ENCODE data around the gene BLMH. TPM values are rescaled to one million over a fixed set of nuclear protein-coding genes. Genes with fewer than 3 reads are reported as not detected.

BLMH gene
- total RNA-seq, 1 experiment from 2014 or later = 51.2 TPM

DNA sequence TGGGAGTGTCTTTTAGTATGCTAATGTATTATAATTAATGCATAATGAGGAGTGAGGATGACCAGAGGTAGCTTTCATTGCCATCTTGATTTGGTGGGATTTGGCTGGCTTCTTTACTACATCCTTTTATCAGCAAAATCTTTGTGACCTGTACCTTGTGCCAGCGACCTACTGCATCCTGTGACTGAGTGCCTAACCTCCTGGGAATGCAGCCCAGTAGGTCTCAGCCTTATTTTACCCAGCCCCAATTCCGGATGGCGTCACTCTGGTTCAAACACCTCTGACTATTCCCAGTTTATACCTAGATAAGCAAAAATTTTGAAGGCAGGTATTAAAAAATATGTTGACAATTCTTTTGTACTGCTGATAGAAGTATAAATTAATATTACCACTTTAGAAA is 10.5 kb upstream of the BLMH start:
- no peak for DNase-seq (ENCODE audit: low read depth, low spot score)

More for the DNA sequence above, 10.5 kb upstream of the BLMH start:
- Histone ChIP-seq H3K4me2 (ENCODE audit: low read length) (no peak overlapping the region), H4K20me1 (ENCODE audit: insufficient read depth) (no peaks in the 10 kb centered on the region), H3K27me3 (ENCODE audit: insufficient read depth, low read length) (no peaks in the 10 kb centered on the region), H3K27ac (ENCODE audit: low read depth, low read length) (no peak overlapping the region), H3K4me1 (ENCODE audit: control insufficient read depth in 1 of 2, insufficient read depth in 2 of 2, low read length in 2 of 2) (no peaks in the 10 kb centered on the region), H3K36me3 (ENCODE audit: control insufficient read depth in 1 of 2, insufficient read depth in 2 of 2, low read length in 2 of 2) (no peaks in the 10 kb centered on the region), H3K9me2 (ENCODE audit: insufficient read depth) (no peaks in the 10 kb centered on the region), H3K9ac (ENCODE audit: low read length) (no peak overlapping the region), H3K79me2 (ENCODE audit: insufficient read depth, low read length) (no peaks in the 10 kb centered on the region), H3K4me3 (replicated peaks in 1 of 2; ENCODE audit: low read depth in 1 of 2, low read length in 2 of 2) (no peak overlapping the region), H2AFZ (ENCODE audit: low read depth, low read length, poor library complexity, severe bottlenecking) (no peak overlapping the region), H3K9me3 (ENCODE audit: control insufficient read depth in 1 of 2, insufficient read depth in 1 of 2, low read depth in 1 of 2, low read length in 2 of 2) (peaks cover 0 to 4% of the 10 kb centered on the region in 2 experiments; a peak in 1 of 4 replicates)
- BruUV-seq (replicated peaks) = no TSS peak
- RAD21 ChIA-PET (ENCODE audit: low non-redundant PET in 1 of 2, low total read pairs in 2 of 2, uncharacterized antibody in 2 of 2, unreplicated experiment in 2 of 2) = no interaction called here
- TF ChIP-seq, protein P1, sequence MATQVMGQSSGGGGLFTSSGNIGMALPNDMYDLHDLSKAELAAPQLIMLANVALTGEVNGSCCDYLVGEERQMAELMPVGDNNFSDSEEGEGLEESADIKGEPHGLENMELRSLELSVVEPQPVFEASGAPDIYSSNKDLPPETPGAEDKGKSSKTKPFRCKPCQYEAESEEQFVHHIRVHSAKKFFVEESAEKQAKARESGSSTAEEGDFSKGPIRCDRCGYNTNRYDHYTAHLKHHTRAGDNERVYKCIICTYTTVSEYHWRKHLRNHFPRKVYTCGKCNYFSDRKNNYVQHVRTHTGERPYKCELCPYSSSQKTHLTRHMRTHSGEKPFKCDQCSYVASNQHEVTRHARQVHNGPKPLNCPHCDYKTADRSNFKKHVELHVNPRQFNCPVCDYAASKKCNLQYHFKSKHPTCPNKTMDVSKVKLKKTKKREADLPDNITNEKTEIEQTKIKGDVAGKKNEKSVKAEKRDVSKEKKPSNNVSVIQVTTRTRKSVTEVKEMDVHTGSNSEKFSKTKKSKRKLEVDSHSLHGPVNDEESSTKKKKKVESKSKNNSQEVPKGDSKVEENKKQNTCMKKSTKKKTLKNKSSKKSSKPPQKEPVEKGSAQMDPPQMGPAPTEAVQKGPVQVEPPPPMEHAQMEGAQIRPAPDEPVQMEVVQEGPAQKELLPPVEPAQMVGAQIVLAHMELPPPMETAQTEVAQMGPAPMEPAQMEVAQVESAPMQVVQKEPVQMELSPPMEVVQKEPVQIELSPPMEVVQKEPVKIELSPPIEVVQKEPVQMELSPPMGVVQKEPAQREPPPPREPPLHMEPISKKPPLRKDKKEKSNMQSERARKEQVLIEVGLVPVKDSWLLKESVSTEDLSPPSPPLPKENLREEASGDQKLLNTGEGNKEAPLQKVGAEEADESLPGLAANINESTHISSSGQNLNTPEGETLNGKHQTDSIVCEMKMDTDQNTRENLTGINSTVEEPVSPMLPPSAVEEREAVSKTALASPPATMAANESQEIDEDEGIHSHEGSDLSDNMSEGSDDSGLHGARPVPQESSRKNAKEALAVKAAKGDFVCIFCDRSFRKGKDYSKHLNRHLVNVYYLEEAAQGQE (IDR thresholded peaks at IDR 0.05; ENCODE audit: low read depth) = no peak
- TF ChIP-seq ZFX (IDR thresholded peaks at IDR 0.05) (no peak), FOSL1 (IDR thresholded peaks at IDR 0.05; ENCODE audit: low read depth) (no peak), POLR2AphosphoS5 (IDR thresholded peaks at IDR 0.05; ENCODE audit: low read depth, low read length) (no peak)
- TF ChIP-seq, protein P2, sequence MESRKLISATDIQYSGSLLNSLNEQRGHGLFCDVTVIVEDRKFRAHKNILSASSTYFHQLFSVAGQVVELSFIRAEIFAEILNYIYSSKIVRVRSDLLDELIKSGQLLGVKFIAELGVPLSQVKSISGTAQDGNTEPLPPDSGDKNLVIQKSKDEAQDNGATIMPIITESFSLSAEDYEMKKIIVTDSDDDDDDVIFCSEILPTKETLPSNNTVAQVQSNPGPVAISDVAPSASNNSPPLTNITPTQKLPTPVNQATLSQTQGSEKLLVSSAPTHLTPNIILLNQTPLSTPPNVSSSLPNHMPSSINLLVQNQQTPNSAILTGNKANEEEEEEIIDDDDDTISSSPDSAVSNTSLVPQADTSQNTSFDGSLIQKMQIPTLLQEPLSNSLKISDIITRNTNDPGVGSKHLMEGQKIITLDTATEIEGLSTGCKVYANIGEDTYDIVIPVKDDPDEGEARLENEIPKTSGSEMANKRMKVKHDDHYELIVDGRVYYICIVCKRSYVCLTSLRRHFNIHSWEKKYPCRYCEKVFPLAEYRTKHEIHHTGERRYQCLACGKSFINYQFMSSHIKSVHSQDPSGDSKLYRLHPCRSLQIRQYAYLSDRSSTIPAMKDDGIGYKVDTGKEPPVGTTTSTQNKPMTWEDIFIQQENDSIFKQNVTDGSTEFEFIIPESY (IDR thresholded peaks at IDR 0.05; ENCODE audit: extremely low read depth, insufficient replicate concordance, low read length) = no peak
- TF ChIP-seq, protein P3, sequence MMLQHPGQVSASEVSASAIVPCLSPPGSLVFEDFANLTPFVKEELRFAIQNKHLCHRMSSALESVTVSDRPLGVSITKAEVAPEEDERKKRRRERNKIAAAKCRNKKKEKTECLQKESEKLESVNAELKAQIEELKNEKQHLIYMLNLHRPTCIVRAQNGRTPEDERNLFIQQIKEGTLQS (IDR thresholded peaks at IDR 0.05) = no peak
- ATAC-seq = no peak
- intact Hi-C loops (cut with micrococcal nuclease) = no loop called here
- POLR2A ChIA-PET = no interaction called here
- CTCF ChIA-PET = no interaction called here
